C4-2B (cell line): ENCODE results near the gene FNDC3A.
"Not testable (repeated sequence)": the region's sequence is repeated elsewhere in the genome, so short reads cannot be mapped to it uniquely, and the experiment has no call there.

ENCODE experiments used
- H3K27ac ChIP-seq: fragments of 450-650 bp; 2 replicates; pipeline ENCODE4 v1.5.1; 2017
- ZFX ChIP-seq: fragments of 450-650 bp; IDR thresholded peaks from 2 replicates; pipeline ENCODE4 v1.6.1; 2017
- TF ChIP-seq, protein P1 (sequence below): fragments of 450-650 bp; conservative IDR thresholded peaks from 2 replicates; pipeline ENCODE4 v1.5.1; 2017; ENCODE audit warnings: mild to moderate bottlenecking

Gene FNDC3A

DNA sequence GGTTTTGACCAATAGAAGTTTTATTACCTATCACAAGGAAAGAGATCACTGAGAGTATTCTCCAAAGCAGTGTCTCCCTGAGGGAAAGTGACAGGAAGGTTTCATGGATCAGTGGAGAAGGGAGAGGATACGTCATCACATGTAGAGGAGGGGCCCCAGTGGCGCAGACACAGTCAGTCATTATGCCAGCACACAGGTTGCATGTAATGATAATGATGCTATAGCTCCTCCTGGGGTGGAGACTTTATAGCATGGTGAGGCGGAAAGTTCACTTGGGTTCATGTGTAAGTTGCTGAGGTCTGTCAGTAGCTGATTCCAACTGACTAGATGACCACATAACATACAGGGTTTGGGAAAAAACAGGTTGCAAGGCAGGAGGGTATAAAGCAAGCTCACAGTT lies 88.8 kb downstream of the FNDC3A start:
- TF ChIP-seq, protein P1, sequence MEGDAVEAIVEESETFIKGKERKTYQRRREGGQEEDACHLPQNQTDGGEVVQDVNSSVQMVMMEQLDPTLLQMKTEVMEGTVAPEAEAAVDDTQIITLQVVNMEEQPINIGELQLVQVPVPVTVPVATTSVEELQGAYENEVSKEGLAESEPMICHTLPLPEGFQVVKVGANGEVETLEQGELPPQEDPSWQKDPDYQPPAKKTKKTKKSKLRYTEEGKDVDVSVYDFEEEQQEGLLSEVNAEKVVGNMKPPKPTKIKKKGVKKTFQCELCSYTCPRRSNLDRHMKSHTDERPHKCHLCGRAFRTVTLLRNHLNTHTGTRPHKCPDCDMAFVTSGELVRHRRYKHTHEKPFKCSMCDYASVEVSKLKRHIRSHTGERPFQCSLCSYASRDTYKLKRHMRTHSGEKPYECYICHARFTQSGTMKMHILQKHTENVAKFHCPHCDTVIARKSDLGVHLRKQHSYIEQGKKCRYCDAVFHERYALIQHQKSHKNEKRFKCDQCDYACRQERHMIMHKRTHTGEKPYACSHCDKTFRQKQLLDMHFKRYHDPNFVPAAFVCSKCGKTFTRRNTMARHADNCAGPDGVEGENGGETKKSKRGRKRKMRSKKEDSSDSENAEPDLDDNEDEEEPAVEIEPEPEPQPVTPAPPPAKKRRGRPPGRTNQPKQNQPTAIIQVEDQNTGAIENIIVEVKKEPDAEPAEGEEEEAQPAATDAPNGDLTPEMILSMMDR, result no peak
- no peak for TF ChIP-seq ZFX

DNA sequence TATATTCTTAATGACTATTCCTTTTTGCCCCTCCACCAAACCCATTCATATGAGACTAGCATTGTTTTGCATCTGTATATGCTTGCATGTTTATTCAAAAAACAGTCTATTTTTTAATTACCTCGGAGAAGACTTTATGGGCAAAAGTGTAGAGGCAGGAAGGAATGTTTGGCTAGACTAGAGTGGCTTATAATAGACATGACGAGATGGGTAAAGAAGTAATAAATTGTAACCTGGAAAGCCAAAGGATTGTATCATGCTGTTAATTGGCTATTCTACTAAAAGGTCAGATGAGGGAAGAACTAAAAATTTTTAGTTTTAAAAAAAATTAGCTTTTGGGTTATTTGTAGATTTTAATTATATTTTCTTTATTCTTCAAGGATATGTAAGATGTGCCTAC lies 91.1 kb downstream of the FNDC3A start:
- H3K27ac ChIP-seq, result no peak overlapping the region
- TF ChIP-seq, protein P1, result no peak
- no peak for TF ChIP-seq ZFX

More for the DNA sequence above, 88.8 kb downstream of the FNDC3A start:
- H3K27ac ChIP-seq, result no peak overlapping the region

DNA sequence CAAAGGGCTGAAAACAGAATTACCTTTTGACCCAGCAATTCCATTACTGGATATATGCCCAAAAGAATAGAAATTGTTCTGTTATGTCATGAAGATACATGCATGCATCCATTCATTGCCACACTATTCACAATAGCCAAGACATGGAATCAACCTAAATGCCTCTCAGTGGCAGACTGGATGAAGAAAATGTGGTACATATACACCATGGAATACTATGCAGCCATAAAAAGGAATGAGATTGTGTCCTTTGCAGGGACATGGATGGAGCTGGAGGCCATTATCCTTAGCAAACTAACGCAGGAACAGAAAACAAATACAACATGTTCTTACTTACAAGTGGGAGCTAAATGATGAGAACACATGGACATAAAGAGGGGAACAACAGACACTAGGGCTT lies 92.8 kb downstream of the FNDC3A start:
- not testable (repeated sequence) for H3K27ac ChIP-seq

DNA sequence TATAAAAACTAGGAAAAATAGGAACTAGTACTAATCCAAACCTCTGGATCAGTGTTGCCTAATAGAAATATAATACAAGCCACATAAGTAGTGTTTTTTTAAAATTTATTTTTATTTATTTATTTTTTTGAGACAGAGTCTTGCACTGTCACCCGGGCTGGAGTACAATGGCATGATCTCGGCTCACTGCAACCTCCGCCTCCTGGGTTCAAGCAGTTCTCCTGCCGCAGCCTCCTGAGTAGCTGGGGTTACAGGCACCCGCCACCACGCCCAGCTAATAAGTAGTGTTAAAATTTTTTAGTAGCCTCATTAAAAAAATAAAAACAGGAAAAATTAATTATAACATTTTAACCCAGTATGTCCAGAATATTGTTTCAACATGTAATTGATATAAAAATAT lies 94.3 kb downstream of the FNDC3A start:
- H3K27ac ChIP-seq, result not testable (repeated sequence)

DNA sequence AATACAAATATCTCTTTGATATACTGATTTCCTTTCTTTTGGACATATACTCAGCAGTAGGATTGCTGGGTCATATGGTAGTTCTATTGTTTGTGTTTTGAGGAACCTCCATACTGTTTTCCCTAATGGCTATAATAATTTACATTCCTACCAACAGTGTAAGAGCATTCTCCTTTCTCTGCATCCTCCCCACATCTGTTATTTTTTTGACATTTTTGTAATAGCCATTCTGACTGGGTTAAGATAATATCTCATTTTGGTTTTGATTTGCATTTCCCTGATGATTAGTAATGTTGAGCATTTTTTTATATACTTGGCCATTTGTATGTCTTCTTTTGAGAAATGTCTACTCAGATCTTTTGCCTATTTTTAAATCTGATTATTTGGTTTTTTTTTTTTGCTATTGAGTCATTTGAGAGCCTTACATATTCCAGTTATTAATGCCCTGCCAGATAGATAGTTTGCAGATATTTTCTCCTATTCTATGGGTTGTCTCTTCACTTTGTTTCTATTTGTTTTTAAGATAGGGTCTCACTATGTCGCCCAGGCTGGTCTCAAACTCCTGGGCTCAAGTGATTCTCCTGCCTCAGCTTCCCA lies 95.7 kb downstream of the FNDC3A start:
- TF ChIP-seq, protein P1, result no peak
- TF ChIP-seq ZFX, result no peak
- H3K27ac ChIP-seq, result no peak overlapping the region

DNA sequence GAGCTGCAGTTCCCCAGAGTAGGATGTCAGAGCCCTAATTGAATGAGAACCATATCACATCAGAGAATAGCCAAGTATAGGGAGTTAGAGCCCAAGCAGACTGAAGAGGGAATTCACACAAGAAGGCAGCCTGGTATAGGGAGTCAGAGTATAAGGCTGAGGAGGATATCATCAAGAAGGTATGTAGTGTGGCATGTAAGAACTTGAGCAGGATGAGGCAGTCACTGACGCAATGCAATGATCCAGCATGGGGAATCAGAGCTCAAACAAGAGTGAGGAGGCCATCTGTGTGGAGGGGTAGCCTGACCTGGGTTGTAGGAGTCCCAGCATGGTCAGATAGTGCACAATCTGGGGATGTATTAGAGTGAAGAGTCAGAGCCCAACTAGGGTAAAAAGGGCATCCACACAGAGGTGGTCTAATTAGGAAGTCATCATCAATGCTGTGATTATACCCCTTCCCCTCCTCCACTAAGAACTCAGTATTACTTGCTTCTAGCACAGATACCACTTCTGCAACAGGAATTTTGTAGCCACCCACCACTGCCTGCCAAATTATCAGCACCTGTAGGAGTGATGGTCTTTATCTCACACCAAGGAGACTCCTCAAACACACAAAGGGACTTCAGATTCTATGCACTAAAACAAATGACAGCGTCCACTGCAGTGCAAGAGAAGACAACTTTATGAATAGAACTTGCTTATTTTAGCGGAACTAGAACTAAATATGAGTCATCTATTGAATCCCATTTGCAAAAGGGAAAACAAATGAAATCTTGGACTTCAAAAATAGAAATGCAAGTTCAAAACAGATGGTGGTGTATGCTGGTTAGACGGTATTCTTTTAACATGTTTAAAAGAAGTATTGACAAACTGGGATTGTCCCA lies 107.2 kb downstream of the FNDC3A start:
- TF ChIP-seq ZFX, result no peak
- TF ChIP-seq, protein P1, result no peak
- no peak overlapping the region for H3K27ac ChIP-seq

DNA sequence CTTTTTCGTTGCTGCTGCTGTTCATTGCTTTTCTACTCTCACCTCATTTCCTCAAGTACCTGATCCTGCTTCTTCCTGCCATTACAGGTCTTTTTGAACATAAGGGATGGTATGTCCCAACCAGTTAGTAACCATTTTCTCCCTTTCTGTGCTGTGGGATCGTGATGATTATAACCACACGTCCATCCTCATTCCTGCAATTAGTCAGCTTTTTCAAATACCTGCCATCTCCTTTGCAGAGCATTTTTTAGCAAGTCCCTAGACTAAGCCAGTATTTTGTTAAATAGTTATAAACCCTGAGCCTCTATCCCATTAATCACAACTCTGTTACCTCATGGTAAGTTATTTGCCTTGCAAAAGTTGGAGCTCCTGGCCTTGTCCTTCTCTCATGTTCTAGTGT lies 109.2 kb downstream of the FNDC3A start:
- TF ChIP-seq ZFX, result no peak
- TF ChIP-seq, protein P1, result no peak
- H3K27ac ChIP-seq, result no peak overlapping the region

DNA sequence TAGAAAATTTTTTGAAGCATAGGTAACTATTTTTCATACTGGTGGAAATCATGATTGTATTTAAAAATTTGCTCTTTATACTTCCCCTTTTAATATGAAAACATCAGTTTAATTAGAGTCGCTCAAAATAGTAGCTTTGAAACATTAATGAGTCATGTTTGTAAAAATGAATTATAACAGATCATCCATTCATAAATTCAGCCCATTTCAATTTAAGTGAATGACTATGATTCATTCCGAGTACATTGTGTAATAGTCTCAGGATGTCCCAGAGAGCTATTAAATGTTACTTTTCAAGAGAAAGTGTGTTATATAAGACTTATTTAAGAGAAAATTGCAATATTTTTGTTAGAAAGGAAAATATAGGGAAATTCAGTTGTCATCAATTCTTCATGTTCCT lies 111.0 kb downstream of the FNDC3A start:
- TF ChIP-seq, protein P1, result no peak
- no peak for TF ChIP-seq ZFX
- no peak overlapping the region for H3K27ac ChIP-seq
